SH-SY5Y (cell line): ENCODE results near the gene AP1G2.

Source experiments
- GATA2 ChIP-seq: IDR thresholded peaks from 2 replicates; pipeline ENCODE4 v1.6.1; 2011; ENCODE audit warnings: mild to moderate bottlenecking, low read depth, low read length
- GATA3 ChIP-seq: IDR thresholded peaks from 2 replicates; pipeline ENCODE4 v1.6.1; 2011; ENCODE audit warnings: low read depth, mild to moderate bottlenecking, low read length, moderate library complexity

Gene AP1G2

DNA sequence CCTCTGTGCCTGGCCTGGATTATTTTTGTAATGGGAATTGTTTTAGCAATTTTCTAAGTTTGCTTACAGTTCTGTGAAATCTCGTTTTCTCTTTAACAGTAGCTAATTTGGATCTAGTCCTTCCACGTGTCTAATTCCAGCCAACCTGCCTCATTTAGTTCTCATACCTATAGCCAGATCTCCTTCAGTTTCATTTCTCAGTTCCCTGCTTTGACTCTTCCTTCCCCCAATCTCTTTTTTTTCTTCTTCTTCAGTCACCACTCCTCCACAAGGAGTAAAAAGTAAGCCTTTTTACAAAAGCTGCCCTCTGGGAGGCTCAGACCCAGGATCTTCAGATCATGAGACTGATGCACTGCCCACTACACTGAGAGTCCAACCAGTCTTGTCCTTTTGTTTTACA lies 10.1 kb downstream of the AP1G2 start:
- TF ChIP-seq GATA2 (no peak), GATA3 (no peak)

DNA sequence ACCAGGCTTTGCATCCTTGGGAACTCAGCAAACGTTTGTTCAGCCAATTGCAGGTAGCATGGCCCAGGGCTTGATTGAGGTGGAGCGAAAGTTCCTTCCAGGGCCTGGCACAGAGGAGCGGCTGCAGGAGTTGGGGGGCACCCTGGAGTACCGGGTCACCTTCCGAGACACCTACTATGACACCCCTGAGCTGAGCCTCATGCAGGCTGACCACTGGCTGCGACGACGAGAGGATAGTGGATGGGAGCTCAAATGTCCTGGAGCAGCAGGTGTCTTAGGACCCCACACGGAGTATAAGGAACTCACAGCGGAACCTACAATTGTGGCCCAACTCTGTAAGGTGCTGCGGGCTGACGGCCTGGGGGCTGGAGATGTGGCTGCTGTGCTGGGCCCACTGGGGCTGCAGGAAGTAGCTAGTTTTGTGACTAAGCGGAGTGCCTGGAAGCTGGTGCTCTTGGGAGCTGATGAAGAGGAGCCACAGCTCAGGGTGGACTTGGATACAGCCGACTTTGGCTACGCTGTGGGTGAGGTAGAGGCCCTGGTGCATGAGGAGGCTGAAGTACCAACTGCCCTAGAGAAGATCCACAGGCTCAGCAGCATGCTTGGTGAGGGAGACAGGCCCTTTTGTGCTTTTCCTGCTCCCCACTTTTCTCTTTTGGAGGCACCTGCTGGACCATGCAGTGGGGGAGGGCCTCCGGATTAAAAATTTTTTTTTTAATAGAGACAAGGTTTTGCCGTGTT lies 10.7 kb downstream of the AP1G2 start:
- TF ChIP-seq GATA3 (no peak), GATA2 (no peak)

DNA sequence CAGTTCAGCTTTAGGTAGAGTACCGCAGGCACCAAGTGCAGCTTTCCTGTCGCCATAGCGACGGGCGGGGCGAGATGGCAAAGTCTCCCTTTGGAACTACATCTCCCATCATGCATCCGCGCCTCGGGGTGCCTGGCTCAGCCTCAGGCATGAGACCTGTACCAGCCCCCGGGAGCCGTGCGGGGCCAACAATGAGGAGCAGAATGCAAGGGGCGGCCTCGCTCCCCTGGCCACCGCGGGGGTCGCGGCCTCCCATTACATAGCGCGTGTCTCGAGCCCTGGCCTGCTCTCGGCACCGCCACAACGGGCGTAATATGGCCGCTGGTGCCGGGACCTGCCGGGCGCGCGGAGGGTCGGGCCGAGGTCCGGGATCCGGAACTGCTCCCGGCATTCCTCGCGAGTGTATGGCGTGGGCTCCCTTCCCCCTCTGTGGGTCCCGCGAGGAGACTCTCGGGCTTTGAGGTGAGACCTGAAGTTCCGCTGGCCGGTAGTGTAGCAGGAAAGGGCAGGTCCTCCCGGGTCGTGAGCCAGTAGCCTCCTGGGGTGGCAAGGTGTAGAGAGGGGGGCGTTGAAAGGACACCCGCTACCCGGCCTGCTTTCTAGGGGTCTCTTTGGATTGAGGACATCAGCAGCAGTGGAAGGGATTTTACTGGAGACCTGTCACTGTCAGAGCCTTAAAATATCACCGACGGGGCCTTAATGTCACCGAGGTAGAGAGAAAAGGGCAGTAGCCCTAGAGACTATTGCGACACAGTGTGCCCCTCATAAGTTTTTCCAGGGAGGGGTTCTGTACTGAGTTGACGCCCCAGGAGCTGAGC lies 11.5 kb downstream of the AP1G2 start, which contains the start of gene THTPA:
Gene THTPA (plus strand): TSS at position 390 of the 818 bp plus-strand sequence. CDS start 487 bp downstream, outside the sequence.
- TF ChIP-seq GATA3 (no peak), GATA2 (no peak; the same call in 1 of the 2 replicates)

DNA sequence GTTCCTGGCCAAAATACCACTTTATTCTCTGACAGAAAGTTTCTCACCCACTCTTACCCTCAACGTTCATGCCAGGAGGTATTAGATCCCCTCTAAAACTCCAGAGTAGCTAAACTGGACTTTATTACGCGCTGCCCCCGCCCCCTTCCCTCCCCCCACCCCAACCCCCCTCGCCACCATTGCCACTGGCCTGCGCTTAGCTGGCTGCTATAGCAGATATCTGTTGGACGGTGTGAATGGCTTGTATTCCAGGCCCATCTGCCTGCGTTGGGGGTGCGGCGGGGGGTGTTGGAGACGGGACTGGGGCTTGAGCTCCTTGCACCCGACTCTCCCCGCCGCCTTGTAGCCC lies 12.1 kb downstream of the AP1G2 start:
- TF ChIP-seq GATA3, result no peak

DNA sequence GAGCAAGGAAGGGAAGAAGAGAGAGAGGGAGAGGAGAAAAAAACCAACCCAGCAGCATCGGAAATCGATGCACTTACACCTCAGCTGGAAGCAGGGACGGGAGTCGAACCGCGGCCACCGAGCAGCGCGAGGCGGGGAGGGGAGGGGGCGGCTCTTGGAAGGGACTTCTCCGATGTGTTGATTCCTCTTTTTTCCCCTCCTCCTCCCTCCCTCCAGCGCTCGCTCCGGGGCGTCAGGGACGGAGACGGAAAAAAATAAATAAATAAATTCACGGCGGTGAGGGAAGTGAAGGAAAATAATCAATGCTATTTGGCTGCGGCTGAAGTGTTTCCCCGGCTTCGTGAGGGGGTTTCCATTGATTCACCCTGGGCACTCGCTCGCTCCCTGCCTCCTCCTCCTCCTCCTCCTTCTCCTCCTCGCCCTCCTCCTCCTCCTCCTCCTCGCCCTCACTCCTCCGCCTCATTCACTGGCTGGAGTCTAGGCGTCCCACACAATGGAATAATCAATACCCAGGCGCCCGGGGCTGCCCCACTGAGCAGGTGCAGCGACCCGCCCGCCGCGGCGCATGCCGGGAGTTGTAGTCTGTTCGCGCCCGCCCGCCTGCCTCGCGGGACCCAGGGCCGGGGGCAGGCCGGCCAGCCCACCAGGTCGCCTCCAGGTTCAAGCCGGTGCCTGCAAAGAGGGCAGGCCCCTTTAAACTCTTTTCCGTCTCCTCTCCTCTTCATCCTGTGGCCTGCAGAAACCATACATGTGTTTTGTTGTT lies 16.1 kb downstream of the AP1G2 start, which contains the start of gene ZFHX2:
Gene ZFHX2 (minus strand): TSS at position 500 of the 763 bp plus-strand sequence. CDS start 16,440 bp downstream, outside the sequence.
- TF ChIP-seq GATA2 (no peak), GATA3 (no peak)

DNA sequence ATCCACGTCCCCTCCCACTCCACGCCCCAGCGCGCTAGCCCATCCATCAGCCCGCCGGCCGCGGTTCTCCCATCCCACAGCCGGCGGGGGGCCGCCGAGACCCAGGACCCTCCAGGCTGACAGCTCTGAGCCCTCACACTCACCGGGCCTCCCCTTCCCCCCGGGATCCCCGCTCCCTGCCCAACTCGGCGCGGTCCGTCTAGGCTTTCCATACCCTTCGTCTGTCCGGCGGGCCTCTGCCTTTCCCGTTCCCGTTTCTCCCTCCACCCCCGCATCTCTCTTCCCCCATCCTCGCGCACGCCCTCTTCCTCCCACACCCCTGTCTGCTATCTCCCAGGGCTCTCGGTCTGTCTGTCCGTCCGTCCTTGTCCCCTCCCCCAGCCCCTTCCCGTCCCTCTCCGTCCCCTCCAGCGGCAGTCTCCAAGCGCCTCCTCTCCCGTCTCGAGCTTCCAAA lies 16.8 kb downstream of the AP1G2 start:
- TF ChIP-seq GATA2 (no peak), GATA3 (no peak)

DNA sequence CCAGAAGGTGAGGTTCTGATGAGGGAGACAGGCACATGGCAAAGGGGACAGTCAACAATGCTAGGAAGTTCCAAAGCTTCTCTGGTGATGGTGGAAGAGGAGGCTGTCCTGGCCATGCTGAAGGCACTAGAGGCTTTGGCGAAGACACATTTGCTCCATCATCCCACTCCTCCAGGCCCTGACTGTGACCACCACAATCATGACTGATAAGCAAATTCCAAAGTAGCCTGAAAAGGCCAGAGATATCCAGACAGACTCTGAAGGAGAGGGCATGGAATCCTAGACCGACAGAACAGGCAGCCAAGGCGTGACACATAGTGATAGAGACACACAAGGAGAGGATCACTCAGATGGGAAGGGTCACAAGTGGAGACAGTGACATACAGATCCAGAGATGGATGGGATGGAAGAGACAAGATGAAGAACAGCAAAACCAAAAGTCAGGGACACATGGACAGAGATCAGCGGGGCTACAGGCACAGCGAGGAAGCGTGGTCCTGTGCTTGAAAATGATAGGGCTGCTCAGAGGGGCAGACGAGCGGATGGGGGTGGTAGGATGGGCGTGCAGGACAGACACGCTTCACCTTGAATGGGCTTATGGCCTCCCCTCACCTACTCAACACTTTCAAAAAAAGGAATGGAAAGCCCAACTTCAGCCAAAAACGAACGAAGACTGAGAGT lies 17.3 kb downstream of the AP1G2 start:
- TF ChIP-seq GATA2, result no peak
- no peak for TF ChIP-seq GATA3

DNA sequence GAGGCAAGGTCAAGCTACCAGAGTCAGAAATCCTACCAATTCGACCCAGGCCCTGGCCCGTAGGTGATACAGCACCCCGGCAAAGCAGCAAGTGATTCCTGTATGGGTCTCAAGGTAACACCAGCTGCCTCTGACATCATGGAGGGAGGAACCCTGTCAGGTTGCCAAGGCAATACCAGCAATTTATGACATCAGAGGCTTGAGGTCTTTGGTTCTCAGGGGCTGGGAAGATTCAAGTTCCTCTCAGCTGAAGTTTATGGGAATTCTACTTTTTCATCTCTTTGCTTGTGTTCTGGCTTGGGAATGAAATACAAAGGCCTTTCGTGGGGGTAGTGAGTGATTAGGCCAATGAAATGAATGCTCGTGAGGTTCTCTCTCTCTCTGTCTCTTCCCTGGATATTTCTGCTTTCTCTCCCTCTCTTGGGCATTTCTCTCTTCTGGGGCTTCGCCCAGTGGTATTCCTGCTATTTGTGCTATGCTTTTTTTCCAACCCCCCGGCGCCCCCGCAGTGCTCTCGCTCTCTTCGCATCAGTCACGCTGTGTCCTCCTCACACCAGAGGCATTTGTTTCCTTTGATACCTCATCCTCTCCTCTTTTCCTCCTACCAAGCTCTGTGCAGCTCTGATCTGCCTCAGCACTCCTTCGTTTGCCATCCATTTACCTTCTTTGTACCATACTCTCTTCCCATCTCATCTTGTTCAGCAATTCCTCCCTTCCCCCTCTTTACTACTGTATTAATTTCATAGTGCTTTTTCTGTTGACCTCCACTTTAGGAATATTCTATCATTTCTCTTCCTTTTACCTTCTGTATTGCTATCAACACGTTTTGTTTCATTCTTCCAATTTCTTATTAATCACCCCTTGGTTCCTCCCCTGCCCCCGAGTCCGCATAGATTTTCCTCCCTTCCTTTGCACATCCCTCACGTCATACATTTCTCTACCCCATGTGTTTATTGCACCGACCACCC lies 19.0 kb downstream of the AP1G2 start:
- no peak for TF ChIP-seq GATA2

DNA sequence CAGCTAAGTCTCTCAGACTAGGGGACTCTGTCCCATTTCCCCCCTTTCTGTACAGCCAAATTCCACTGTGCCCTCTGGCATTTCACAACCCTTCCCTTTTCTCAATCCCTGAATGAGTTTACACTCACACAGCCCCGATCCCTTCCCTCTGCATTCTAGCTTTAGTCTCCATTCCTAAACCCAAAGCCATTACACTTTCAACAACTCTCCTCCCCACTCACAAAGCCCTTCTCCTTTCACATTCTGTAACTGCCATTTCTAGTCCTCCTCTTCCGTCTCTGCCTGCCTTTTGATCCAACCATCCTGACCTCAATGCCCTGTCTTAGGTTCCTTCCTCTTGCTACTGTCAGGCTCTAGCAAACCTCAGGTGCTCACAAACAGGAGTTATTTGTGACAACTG lies 19.7 kb downstream of the AP1G2 start:
- no peak for TF ChIP-seq GATA2
- no peak for TF ChIP-seq GATA3

DNA sequence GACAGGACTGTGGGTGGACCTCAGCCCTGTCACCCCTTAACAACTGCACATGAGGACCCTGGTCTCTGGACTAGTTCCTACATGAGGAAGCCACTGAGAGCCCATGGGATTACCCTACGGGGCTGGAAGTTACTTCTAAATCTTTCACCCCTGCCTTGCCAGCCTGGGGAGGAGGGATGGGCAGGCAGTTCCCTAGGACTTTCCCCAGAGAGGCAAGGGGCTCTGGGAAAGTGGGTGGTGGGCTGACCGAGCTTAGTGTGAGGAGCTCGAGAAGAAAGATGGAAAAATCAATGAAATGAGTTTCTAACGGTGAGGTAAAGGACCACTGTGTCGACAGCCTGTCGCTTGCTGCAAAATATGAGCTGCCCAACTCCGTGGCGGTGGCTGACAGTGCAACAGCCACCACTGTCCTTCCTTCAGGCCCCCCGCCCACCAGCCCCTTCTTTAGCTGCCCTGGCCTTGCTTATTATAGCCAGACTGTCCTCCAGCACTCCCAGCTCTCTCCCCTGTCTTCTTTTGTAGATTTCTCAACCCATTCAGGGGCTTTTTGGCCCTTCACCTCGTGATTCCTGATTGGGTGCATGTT lies 21.0 kb downstream of the AP1G2 start:
- TF ChIP-seq GATA3 (no peak), GATA2 (no peak)

DNA sequence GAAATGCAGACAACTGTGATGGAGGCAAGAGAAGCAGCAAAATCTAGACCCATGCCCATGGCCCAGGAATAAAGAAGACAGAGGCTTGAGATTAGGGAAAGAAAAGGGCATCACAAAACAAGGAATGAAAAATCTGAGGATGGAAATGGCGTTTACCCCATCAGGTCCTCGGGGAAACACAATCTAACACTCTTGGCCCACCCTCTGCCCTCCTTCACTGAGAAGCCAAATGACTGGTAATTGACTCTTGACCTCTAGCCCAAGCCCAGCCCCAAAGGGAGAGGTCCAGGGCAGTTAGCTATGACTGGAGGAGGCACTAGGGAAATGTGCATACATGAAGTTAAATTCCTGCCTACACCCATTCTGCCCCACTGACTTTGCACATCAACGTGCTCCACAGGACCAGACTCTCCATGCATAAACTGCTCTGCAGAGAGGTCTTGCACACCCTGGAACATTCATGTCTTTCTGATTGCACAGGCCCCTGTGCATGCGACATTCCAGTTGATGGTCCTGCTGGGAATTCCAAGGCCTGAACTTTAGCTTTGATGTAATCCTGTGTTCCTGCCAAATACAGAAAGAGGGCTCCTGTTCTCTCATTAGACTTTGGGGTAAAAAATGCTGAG lies 21.7 kb downstream of the AP1G2 start:
- TF ChIP-seq GATA2 (no peak), GATA3 (no peak)
